Activated CD4-positive, alpha-beta T cell treated with anti-CD3 and anti-CD28 coated beads, Interleukin-2, amount 50 U/mL, for 4 hours (primary cell): Measurements from ENCODE around the gene LARP1B.
"Not testable (repeated sequence)": the region's sequence is repeated elsewhere in the genome, so short reads cannot be mapped to it uniquely, and the experiment has no call there.

ENCODE experiments used
- DNase-seq, 2 experiments: peaks; one replicate each; pipeline ENCODE4 v3.0.0-alpha.2; 2020

LARP1B gene

GRCh38 chr4:128141866-128142265 is 80.8 kb downstream of the LARP1B start:
- no peak for DNase-seq

GRCh38 chr4:128145727-128146126 is 84.6 kb downstream of the LARP1B start:
- DNase-seq = no peak

GRCh38 chr4:128153800-128154199 is 92.7 kb downstream of the LARP1B start:
- DNase-seq = no peak

GRCh38 chr4:128155231-128155855 is 94.2 kb downstream of the LARP1B start:
- no peak for DNase-seq

GRCh38 chr4:128155874-128156456 is 94.9 kb downstream of the LARP1B start:
- DNase-seq = no peak

- not testable (repeated sequence) for DNase-seq
These were observed 95.4 kb downstream of the LARP1B start for GRCh38 chr4:128156472-128156871.

- no peak for DNase-seq
These were observed 97.8 kb downstream of the LARP1B start for GRCh38 chr4:128158894-128159293.

- DNase-seq = no peak
These were observed 98.9 kb downstream of the LARP1B start for GRCh38 chr4:128159967-128160366.

GRCh38 chr4:128161138-128161537 is 100.0 kb downstream of the LARP1B start:
- no peak for DNase-seq

GRCh38 chr4:128162434-128162833 is 101.3 kb downstream of the LARP1B start:
- no peak for DNase-seq

- no peak for DNase-seq
These were observed 102.3 kb downstream of the LARP1B start for GRCh38 chr4:128163177-128164117.

GRCh38 chr4:128166982-128167381 is 105.9 kb downstream of the LARP1B start:
- no peak for DNase-seq

- DNase-seq = no peak
These were observed 107.6 kb downstream of the LARP1B start for GRCh38 chr4:128168701-128169100.

GRCh38 chr4:128169245-128169644 is 108.1 kb downstream of the LARP1B start:
- no peak for DNase-seq

GRCh38 chr4:128176643-128177042 is 115.5 kb downstream of the LARP1B start:
- DNase-seq = no peak

GRCh38 chr4:128177498-128177897 is 116.4 kb downstream of the LARP1B start:
- DNase-seq = no peak

GRCh38 chr4:128186623-128187022 is 125.5 kb downstream of the LARP1B start:
- no peak for DNase-seq

- DNase-seq = peak; percentile 55 to 67
These were observed 130.1 kb downstream of the LARP1B start for GRCh38 chr4:128191115-128191781.

GRCh38 chr4:128220286-128221235 is 159.4 kb downstream of the LARP1B start:
- no peak for DNase-seq

- no peak for DNase-seq
These were observed 160.5 kb downstream of the LARP1B start for GRCh38 chr4:128221586-128221985.

GRCh38 chr4:128225148-128225547 is 164.0 kb downstream of the LARP1B start:
- no peak for DNase-seq

- DNase-seq = no peak
These were observed 167.0 kb downstream of the LARP1B start for GRCh38 chr4:128227991-128228571.
